Measurements from ENCODE around the gene CCL27.

Gene CCL27

DNA sequence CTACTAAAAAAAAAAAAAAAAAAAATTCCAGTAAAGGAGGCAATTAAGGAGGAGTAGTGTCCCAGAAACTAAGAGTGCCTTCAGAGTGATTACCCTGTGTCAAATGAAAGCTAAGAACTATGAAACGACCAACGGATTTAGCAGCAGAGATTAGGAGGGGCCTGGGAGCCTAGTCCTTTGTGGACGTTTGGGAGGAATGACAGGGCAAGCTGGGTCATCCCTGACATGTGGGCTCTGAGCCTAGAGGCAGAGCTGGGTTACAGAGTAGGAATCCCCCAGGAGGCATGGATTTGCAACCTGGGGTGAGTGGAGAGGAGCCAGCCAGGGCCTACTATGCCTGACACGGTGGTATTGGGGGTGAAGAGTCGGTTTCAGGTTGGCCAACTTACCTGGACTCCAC lies 29.3 kb downstream of the CCL27 start:
- peaks cover 23% of the 10 kb centered on the region for H3K27me3 ChIP-seq (replicated peaks; ENCODE audit: control insufficient read depth, insufficient read depth, low read length)
- peaks cover 10% of the 10 kb centered on the region for H3K36me3 ChIP-seq (ENCODE audit: control insufficient read depth, insufficient read depth, low read length, severe bottlenecking)
- DNase-seq (ENCODE audit: low read depth): no peak
- H3K9ac ChIP-seq (ENCODE audit: low read length): peak overlapping the region; percentile 33
- peaks cover 38% of the 10 kb centered on the region for H3K4me1 ChIP-seq (ENCODE audit: control insufficient read depth, insufficient read depth, low read length)
- no peak overlapping the region for H3K4me3 ChIP-seq (ENCODE audit: low read length)
- no peaks in the 10 kb centered on the region for H3K9me3 ChIP-seq (ENCODE audit: control insufficient read depth, low read length)

GRCh38 chr9:34630402-34631154 lies 31.9 kb downstream of the CCL27 start:
- Histone ChIP-seq H3K27me3 (replicated peaks; ENCODE audit: control insufficient read depth, insufficient read depth, low read length) (peaks cover 47% of the 10 kb centered on the region), H3K36me3 (ENCODE audit: control insufficient read depth, insufficient read depth, low read length, severe bottlenecking) (peaks cover 10% of the 10 kb centered on the region), H3K4me3 (ENCODE audit: low read length) (no peak overlapping the region), H3K9ac (ENCODE audit: low read length) (no peak overlapping the region), H3K9me3 (ENCODE audit: control insufficient read depth, low read length) (no peaks in the 10 kb centered on the region), H3K4me1 (ENCODE audit: control insufficient read depth, insufficient read depth, low read length) (peaks cover 19% of the 10 kb centered on the region)
- no peak for DNase-seq (ENCODE audit: low read depth)

DNA sequence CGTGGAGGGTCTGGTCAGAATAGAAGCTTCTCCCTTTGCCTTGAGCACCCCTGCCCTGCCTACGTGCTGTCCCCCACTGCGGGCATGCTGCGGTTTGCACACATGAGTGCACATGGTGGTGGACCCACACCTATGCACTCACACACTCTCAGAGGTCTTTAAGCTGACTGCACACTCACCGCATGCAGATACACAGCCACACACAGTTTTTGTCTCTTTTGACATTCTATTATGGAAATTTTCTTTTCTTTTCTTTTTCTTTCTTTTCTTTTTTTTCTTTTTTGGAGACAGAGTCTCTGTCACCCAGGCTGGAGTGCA lies 33.0 kb downstream of the CCL27 start:
- H3K27me3 ChIP-seq (replicated peaks; ENCODE audit: control insufficient read depth, insufficient read depth, low read length): peaks cover 57% of the 10 kb centered on the region
- peak overlapping the region; percentile 70 for H3K4me3 ChIP-seq (ENCODE audit: low read length)
- H3K9me3 ChIP-seq (ENCODE audit: control insufficient read depth, low read length): no peaks in the 10 kb centered on the region
- H3K36me3 ChIP-seq (ENCODE audit: control insufficient read depth, insufficient read depth, low read length, severe bottlenecking): no peaks in the 10 kb centered on the region
- no peak for DNase-seq (ENCODE audit: low read depth)
- H3K4me1 ChIP-seq (ENCODE audit: control insufficient read depth, insufficient read depth, low read length): peaks cover 15% of the 10 kb centered on the region
- H3K9ac ChIP-seq (ENCODE audit: low read length): no peak overlapping the region

DNA sequence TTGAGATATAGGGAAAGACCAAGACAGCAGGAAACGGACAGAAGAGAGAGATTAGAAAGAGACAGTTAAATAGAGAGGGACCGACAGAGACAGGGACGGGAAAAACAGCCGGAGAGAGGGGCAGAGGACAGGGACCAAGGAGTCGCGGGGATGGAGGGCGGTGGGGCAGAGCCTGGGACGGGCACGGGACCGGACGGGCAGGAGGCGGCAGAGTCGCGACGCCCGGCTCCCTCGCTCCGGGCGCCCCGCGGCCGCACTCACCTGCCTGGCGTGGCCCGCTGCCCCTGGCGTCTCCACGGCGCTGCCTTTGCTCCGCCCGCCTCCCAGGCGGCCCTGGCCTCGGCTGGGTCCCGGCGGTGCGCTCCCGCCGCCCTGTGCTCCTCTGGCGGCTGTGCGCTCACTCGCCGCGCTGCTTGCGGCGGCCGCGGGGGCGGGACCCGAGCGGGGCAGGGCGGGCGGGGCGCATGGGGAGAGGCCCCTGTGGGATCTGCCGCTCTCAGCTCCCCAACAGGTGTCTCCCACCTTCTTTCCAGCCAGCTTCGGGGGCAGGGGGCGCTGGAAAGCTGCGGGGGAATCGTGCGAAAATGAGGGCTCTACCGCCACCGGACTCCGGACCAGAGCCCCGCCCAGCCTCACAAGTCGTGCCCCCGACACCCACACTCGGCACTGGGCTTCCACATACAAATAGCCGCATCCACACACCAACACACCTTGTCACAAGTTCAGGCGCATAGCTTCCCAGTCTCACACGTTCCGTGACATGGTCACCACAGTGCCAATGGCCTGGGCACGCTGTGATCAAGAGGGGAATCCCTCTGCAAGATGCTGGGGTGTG lies 33.6 kb downstream of the CCL27 start, which contains the start of gene ARID3C:
Gene ARID3C, minus strand, starts transcription at position 411 of the 835 bp plus-strand sequence. CDS start 1,052 bp downstream, outside the sequence.
- Histone ChIP-seq H3K9ac (ENCODE audit: low read length) (no peak within 1 kb of the TSS), H3K27me3 (replicated peaks; ENCODE audit: control insufficient read depth, insufficient read depth, low read length) (peaks cover 63% of the 10 kb centered on the region), H3K9me3 (ENCODE audit: control insufficient read depth, low read length) (no peaks in the 10 kb centered on the region), H3K4me1 (ENCODE audit: control insufficient read depth, insufficient read depth, low read length) (peaks cover 15% of the 10 kb centered on the region), H3K4me3 (ENCODE audit: low read length) (peak within 1 kb of the TSS; percentile 70), H3K36me3 (ENCODE audit: control insufficient read depth, insufficient read depth, low read length, severe bottlenecking) (no peaks in the 10 kb centered on the region)
- peak; percentile 68 for DNase-seq (ENCODE audit: low read depth)

GRCh38 chr9:34627716-34628655 lies 34.5 kb downstream of the CCL27 start:
- DNase-seq (ENCODE audit: low read depth): no peak
- Histone ChIP-seq H3K9ac (ENCODE audit: low read length) (no peak overlapping the region), H3K27me3 (replicated peaks; ENCODE audit: control insufficient read depth, insufficient read depth, low read length) (peaks cover 70% of the 10 kb centered on the region), H3K4me3 (ENCODE audit: low read length) (peak overlapping the region; percentile 70), H3K36me3 (ENCODE audit: control insufficient read depth, insufficient read depth, low read length, severe bottlenecking) (no peaks in the 10 kb centered on the region), H3K9me3 (ENCODE audit: control insufficient read depth, low read length) (no peaks in the 10 kb centered on the region), H3K4me1 (ENCODE audit: control insufficient read depth, insufficient read depth, low read length) (peaks cover 8% of the 10 kb centered on the region)

DNA sequence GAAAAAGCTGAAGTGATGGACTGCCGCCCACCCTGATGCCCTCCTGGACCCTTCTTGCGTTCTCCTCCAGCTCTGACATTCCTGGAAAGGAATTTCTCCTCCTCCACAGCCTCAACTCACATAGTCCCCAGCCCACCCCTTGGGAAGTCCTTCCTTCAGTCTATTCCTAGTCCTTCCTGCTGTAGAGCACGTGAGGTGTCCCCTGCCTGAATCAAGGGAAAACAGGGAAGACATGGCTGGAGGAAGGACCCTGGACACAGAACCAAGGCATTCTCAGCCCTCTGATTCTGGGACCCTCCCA lies 37.3 kb downstream of the CCL27 start:
- no peak for DNase-seq (ENCODE audit: low read depth)
- H3K4me3 ChIP-seq (ENCODE audit: low read length): no peak overlapping the region
- H3K9me3 ChIP-seq (ENCODE audit: control insufficient read depth, low read length): no peaks in the 10 kb centered on the region
- H3K9ac ChIP-seq (ENCODE audit: low read length): no peak overlapping the region
- H3K27me3 ChIP-seq (replicated peaks; ENCODE audit: control insufficient read depth, insufficient read depth, low read length): peaks cover 71% of the 10 kb centered on the region
- H3K4me1 ChIP-seq (ENCODE audit: control insufficient read depth, insufficient read depth, low read length): peaks cover 8% of the 10 kb centered on the region
- H3K36me3 ChIP-seq (ENCODE audit: control insufficient read depth, insufficient read depth, low read length, severe bottlenecking): no peaks in the 10 kb centered on the region

DNA sequence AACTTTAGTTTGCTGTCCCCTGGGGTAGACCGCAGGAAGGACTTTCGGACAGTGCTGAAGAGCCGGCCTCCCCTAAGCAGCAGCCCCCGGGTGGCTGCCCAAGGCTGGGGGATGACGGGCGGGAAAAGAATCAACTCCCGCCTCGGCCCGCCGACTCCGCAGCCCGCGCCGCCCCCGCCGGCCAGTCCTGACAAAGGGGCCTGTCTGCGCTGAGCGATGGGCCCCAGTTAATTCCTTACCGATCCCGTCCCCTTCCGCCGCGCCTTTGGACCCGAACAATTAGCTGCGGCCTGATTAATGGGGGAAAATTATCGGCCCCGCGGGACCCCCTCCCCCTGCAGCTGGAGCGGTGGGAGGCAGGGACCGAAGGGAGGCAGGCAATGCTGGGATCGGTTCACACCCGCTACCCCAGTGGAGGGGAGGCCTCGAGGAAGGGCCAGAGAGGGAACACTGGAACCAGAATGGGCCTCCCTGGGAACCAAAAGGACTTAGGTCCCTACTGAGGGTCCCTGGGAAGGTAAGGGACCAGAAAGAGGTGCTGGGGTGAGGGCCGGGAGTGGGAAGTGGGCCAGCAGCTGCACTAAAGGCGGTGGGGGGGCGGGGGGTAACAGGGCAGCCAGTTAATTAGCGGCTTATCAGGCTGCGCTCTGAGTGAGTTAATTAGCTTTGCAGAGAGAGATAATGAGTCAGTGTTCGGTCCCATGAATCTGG lies 37.8 kb downstream of the CCL27 start:
- DNase-seq (ENCODE audit: low read depth): no peak
- no peaks in the 10 kb centered on the region for H3K36me3 ChIP-seq (ENCODE audit: control insufficient read depth, insufficient read depth, low read length, severe bottlenecking)
- no peak overlapping the region for H3K9ac ChIP-seq (ENCODE audit: low read length)
- H3K9me3 ChIP-seq (ENCODE audit: control insufficient read depth, low read length): no peaks in the 10 kb centered on the region
- no peak overlapping the region for H3K4me3 ChIP-seq (ENCODE audit: low read length)
- H3K27me3 ChIP-seq (replicated peaks; ENCODE audit: control insufficient read depth, insufficient read depth, low read length): peaks cover 67% of the 10 kb centered on the region
- H3K4me1 ChIP-seq (ENCODE audit: control insufficient read depth, insufficient read depth, low read length): peaks cover 10% of the 10 kb centered on the region

DNA sequence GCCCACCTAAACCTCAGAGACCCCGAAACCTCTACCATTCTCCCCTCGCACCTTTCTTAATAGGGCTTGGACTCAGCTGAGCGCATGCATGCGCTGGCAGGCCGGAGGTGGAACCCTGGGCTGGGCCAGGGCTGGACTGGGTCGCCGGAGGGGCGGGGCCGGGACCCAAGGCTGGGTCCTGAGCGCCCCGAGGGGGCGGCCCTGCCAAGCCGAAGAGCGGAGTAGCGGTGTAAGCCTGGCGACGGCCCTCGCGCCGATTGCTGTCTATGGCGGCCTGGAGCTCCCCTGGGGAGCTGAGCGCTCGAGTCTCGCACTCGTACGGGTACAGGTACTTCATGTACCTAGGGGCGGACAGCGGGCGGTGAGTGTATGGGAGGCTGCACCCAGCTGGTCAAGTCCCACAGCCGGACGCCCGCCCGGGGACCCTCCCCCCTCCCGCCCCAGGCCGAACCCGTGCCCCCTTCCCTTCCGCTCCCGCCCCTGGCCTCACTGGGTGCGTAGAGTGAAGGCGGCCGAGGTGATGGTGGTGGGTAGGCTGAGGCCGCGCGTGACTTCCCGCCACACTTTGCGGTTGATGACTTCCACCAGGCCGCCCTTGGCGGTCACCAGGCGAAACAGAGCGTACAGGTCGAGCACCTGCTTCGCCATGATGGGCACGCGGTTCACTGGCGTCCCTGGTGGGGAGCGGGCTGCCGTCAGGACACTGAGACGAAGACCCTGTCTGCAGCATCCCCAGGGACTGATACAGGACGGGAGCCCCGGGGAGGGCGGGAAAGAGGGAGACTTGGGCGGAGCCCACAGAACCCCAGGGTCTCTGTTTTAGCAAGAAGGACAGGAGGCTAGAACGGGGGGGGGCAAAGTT lies 38.9 kb downstream of the CCL27 start:
- no peak for DNase-seq (ENCODE audit: low read depth)
- Histone ChIP-seq H3K9me3 (ENCODE audit: control insufficient read depth, low read length) (no peaks in the 10 kb centered on the region), H3K4me3 (ENCODE audit: low read length) (no peak overlapping the region), H3K4me1 (ENCODE audit: control insufficient read depth, insufficient read depth, low read length) (peaks cover 12% of the 10 kb centered on the region), H3K9ac (ENCODE audit: low read length) (no peak overlapping the region), H3K27me3 (replicated peaks; ENCODE audit: control insufficient read depth, insufficient read depth, low read length) (peaks cover 59% of the 10 kb centered on the region), H3K36me3 (ENCODE audit: control insufficient read depth, insufficient read depth, low read length, severe bottlenecking) (no peaks in the 10 kb centered on the region)

GRCh38 chr9:34620061-34620994 lies 42.1 kb downstream of the CCL27 start, which contains the start of gene DCTN3:
Gene DCTN3 (minus strand): TSS chr9:34620495. CDS start chr9:34620464, 31 bp downstream.
- Histone ChIP-seq H3K4me3 (ENCODE audit: low read length) (peak within 1 kb of the TSS; percentile 93), H3K4me1 (ENCODE audit: control insufficient read depth, insufficient read depth, low read length) (peaks cover 9% of the 10 kb centered on the region), H3K36me3 (ENCODE audit: control insufficient read depth, insufficient read depth, low read length, severe bottlenecking) (peaks cover 28% of the 10 kb centered on the region), H3K9ac (ENCODE audit: low read length) (peak within 1 kb of the TSS; percentile 91), H3K27me3 (replicated peaks; ENCODE audit: control insufficient read depth, insufficient read depth, low read length) (peaks cover 28% of the 10 kb centered on the region), H3K9me3 (ENCODE audit: control insufficient read depth, low read length) (no peaks in the 10 kb centered on the region)
- peak; percentile 99 for DNase-seq (ENCODE audit: low read depth)

Data from adipocyte (in vitro differentiated cells).